Stimulated activated CD8-positive, alpha-beta memory T cell treated with anti-CD3 and anti-CD28 coated beads, Interleukin-7, amount 100 ng/mL, for 4 hours (primary cell): ENCODE results near the gene TPO.
"Not testable (repeated sequence)": the region's sequence is repeated elsewhere in the genome, so short reads cannot be mapped to it uniquely, and the experiment has no call there.

Experiments
- DNase-seq, 2 donors: peaks; one replicate each; pipeline ENCODE4 v3.0.0-alpha.2; 2020; ENCODE audit warnings: low read depth in 2 of 2

Gene TPO

GRCh38 chr2:1405124-1405523, 8.1 kb upstream of the TPO start:
- DNase-seq: no peak

GRCh38 chr2:1405967-1406366, 7.3 kb upstream of the TPO start:
- DNase-seq: no peak

- DNase-seq: no peak
Measured at GRCh38 chr2:1406434-1406833, 6.8 kb upstream of the TPO start.

GRCh38 chr2:1407950-1408675, 5.2 kb upstream of the TPO start:
- no peak for DNase-seq

GRCh38 chr2:1414121-1414520, 858 bp downstream of the TPO start:
- no peak for DNase-seq

GRCh38 chr2:1414901-1415300, 1.6 kb downstream of the TPO start:
- not testable (repeated sequence) for DNase-seq

- no peak for DNase-seq
Measured at GRCh38 chr2:1415501-1415900, 2.2 kb downstream of the TPO start.

- DNase-seq: no peak
Measured at GRCh38 chr2:1418566-1418965, 5.3 kb downstream of the TPO start.

GRCh38 chr2:1420746-1421480, 7.7 kb downstream of the TPO start:
- DNase-seq: no peak

- no peak for DNase-seq
Measured at GRCh38 chr2:1421731-1422130, 8.5 kb downstream of the TPO start.

GRCh38 chr2:1422131-1422530, 8.9 kb downstream of the TPO start:
- no peak for DNase-seq

GRCh38 chr2:1422716-1423285, 9.5 kb downstream of the TPO start:
- no peak for DNase-seq

GRCh38 chr2:1427086-1427485, 13.8 kb downstream of the TPO start:
- DNase-seq: no peak

GRCh38 chr2:1429895-1430294, 16.6 kb downstream of the TPO start:
- DNase-seq: no peak

GRCh38 chr2:1430491-1430890, 17.2 kb downstream of the TPO start:
- no peak for DNase-seq

GRCh38 chr2:1431886-1432400, 18.7 kb downstream of the TPO start:
- DNase-seq: no peak

- no peak for DNase-seq
Measured at GRCh38 chr2:1432726-1433125, 19.5 kb downstream of the TPO start.

- DNase-seq: no peak
Measured at GRCh38 chr2:1436369-1436768, 23.1 kb downstream of the TPO start.

- DNase-seq: no peak
Measured at GRCh38 chr2:1437101-1437500, 23.8 kb downstream of the TPO start.

- no peak for DNase-seq
Measured at GRCh38 chr2:1437537-1437936, 24.3 kb downstream of the TPO start.

GRCh38 chr2:1438972-1439371, 25.7 kb downstream of the TPO start:
- DNase-seq: no peak

- no peak for DNase-seq
Measured at GRCh38 chr2:1440581-1440980, 27.3 kb downstream of the TPO start.

- no peak for DNase-seq
Measured at GRCh38 chr2:1446301-1446700, 33.0 kb downstream of the TPO start.
